ENCODE results near the gene POLR2J2.
"Not testable (repeated sequence)": the region's sequence is repeated elsewhere in the genome, so short reads cannot be mapped to it uniquely, and the experiment has no call there.

POLR2J2 gene

GRCh38 chr7:102671166-102671955, at the start of gene POLR2J2:
POLR2J2 (minus strand) TSS chr7:102671663; CDS start chr7:102671601, 62 bp downstream.
- DNase-seq (ENCODE audit: low spot score): peak; percentile 86

DNA sequence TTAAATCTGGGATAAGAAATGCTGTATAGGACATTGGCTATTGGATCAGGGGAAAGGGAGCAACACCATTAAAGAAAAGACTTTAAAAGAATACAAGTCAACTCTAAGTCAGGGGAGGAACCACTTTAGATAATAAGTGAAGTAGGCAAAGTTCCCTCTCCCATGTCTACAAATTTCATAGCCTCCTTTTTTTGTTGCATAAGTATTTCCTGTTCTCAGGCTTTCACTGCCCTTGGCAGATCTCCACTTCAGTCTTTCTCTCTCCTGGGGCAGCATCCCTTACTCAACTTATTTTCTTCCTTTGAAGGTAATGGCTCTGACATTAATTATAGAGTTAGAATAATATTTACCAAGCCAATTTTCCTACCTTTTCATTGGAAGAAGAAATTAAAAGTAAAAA, 47.0 kb upstream of the POLR2J2 start:
- DNase-seq (ENCODE audit: low spot score): not testable (repeated sequence)

GRCh38 chr7:102715718-102716117, 44.3 kb upstream of the POLR2J2 start:
- not testable (repeated sequence) for DNase-seq (ENCODE audit: low spot score)

GRCh38 chr7:102714774-102715522, 43.5 kb upstream of the POLR2J2 start:
- not testable (repeated sequence) for DNase-seq (ENCODE audit: low spot score)

DNA sequence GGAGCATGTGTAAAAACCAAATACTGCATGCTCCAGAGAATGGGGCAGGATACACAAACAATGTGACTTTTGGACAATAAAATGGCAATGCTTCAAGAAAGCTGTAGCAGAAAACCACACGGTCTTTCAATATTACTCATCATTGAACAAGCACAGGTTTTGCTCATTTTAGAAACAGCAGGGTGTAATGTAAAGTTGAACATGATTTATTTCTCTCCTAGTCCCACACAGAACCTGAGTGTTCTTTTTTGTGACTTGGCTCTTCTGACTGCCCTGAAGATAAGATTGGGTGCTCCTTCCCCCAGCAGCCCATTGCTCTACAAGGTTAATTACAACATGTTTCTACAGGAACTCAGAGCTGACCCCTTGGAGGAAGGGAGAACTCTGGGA, 42.2 kb upstream of the POLR2J2 start:
- DNase-seq (ENCODE audit: low spot score): not testable (repeated sequence)

DNA sequence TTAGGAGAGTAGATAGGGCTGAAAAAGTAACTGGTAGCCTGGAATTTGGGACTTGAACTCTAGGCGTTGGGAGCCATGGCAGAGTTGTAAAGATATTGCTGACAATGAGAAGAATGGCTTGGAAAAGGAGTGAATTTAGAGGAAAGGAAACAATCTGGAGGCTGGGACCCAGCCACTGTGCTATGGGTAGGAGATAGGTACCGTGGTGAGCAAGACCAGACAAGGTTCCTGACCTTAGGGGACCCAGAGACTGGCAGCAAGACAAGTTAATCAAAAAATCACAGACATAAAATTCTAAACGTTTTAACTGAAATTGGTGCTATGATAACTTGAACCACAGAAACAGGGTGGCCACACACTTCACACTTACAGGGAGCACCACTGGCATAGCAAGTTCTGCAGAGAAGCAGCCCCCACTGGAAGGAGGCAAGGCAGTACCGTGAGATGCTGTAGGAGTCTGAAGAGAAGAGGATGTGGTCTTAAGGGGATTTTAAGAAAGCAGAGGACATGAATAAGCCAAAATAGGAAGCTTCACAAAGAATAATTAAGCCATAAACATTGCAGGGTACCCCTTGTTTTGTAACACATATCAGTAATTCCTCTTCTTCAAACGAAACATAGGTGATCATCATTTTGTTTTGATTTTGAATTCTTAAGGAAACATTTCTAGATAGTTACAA, 41.7 kb upstream of the POLR2J2 start:
- not testable (repeated sequence) for DNase-seq (ENCODE audit: low spot score)

GRCh38 chr7:102698962-102699750, 27.7 kb upstream of the POLR2J2 start:
- DNase-seq (ENCODE audit: low spot score): not testable (repeated sequence)

DNA sequence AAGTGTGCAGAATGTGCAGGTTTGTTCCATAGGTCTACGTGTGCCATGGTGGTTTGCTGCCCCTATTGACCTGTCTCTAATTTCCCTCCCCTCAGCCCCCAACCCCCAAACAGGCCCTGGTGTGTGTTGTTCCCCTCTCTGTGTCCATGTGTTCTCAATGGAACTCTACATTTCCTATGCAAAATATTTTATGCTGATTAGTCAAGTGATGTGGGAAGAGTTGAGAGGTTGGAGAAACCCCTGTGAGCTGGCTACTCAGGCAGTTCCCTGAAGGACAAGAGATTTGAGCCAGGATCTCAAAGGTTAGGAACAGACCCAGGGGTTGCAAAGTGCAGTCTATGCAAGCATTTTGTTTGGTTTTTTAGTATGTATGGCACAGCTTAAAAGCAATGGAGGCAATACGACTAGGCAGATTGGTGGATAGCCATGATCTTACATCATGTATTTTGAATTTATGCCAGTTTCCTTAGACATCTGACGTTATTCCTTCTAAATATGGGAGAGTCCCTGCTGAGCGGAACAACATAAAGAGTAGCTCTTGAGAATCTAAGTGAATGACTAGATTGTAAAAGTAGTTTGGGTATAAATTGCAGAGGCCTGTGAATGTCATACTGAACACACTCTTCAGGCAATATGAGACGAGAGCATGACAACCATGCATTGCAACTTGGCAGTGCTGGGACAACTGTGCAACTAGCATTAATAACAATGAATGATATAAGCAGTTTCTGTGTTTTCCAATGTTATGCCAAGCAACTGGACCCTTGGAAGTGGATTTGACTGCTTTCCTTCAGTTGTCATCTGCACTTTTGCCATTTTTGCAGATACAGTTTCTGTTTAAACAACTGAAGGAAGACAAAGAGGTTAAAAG, 26.4 kb upstream of the POLR2J2 start:
- DNase-seq (ENCODE audit: low spot score): not testable (repeated sequence)

DNA sequence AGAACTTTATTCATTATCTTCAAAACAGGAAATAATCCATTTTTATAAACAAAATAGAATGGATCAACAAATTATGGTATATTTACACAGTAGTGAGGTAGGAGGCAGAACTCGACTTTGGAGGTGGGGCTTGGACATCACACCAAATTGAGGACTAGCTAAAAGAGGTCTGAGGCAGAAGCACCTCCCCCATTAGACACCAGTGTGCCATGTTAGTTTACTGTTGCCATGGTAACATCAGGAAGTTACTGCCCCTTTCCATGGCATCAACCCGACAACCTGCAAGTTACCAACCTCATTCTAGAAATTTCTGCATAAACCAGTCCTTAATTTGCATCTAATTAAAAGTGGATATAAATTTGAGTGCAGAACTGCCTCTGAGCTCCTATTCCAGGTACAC, 24.5 kb upstream of the POLR2J2 start:
- DNase-seq (ENCODE audit: low spot score): not testable (repeated sequence)

DNA sequence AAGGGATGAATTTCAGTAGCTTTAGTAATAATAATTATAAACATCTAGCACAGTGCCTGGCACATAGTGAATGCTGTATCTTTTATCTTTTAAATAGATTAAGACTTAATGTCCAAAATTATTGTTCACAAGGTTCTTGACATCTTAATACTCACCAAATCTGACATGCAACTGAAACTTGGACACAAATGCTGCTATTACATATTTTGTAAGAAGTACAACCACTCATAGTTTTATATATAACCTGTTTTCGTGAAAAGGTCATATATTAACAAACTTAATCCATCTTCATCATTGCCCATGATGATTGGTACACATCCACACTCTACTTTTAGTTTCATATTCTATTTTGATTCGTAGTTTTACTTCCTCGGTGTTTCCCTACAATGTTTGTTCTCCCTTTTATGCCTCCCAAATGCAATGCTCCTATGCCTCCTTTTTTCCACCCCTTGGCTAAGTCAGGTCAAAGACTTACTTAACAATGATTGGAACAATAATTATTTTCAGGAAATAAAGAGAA, 23.6 kb upstream of the POLR2J2 start:
- not testable (repeated sequence) for DNase-seq (ENCODE audit: low spot score)

DNA sequence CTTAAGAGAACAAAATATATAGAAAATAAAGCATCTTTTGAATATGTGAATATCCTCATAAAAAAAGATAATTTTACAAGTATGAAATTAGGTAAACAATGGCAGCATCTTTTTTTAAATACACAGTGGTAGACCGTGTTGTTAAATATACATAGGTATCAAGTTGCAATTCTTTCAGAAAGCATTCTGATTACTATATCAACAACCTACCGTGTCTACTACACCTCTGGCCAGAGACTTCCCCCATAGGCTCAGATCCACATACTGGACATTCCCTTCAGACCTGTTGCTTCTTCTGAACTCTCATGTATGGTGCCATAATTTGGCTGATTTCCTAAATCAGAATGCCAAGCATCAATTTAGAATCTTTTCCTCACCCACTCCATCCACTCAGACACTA, 22.5 kb upstream of the POLR2J2 start:
- not testable (repeated sequence) for DNase-seq (ENCODE audit: low spot score)

- not testable (repeated sequence) for DNase-seq (ENCODE audit: low spot score)
Observed at GRCh38 chr7:102690602-102691001, 19.1 kb upstream of the POLR2J2 start.

GRCh38 chr7:102689436-102690282, 18.2 kb upstream of the POLR2J2 start:
- not testable (repeated sequence) for DNase-seq (ENCODE audit: low spot score)

GRCh38 chr7:102688299-102689036, 17.0 kb upstream of the POLR2J2 start:
- not testable (repeated sequence) for DNase-seq (ENCODE audit: low spot score)

DNA sequence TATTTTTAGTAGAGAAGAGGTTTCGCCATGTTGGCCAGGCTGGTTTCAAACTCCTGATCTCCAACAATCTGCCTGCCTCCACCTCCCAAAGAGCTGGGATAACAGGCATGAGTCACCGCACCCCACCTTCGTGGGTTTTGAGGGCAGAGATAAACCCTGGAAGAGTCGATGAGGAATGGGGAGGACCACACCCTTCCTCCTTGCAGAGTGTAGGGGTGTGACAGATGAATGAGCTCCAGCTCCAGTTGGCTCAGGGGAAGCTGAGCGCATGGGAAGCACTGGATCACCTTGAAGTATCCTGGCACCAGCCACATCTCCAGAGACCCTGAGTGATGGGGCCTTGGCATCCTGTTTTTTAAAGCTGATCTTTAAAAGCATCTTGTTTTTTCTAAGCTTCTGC, 11.1 kb upstream of the POLR2J2 start:
- not testable (repeated sequence) for DNase-seq (ENCODE audit: low spot score)

- DNase-seq (ENCODE audit: low spot score): not testable (repeated sequence)
Observed at GRCh38 chr7:102680780-102681179, 9.3 kb upstream of the POLR2J2 start.

DNA sequence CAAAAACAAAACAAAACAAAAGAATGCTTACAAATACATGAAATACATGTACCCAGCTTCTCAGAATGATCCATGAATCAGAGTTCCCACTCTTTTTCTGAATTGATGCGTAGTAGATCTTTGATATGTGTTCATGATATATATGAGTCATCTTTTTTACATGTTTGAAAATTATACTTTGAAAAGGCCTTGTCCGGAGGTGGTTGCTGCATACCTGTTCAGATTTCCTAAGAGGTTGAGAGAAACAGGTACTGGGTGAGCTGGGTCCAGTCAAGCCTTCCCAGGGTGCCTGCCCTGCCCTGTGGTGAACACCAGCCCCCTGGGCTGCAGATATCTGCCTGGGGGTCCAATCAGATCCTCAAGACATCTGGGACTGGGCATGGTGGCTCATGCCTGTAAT, 4.1 kb upstream of the POLR2J2 start:
- DNase-seq (ENCODE audit: low spot score): not testable (repeated sequence)

- DNase-seq (ENCODE audit: low spot score): not testable (repeated sequence)
Observed at GRCh38 chr7:102673447-102674067, 2.1 kb upstream of the POLR2J2 start.
